ES-I3 (cell line): Measurements from ENCODE around the gene NUFIP2.
"Not testable (repeated sequence)": the region's sequence is repeated elsewhere in the genome, so short reads cannot be mapped to it uniquely, and the experiment has no call there.

ENCODE experiments used
- H3K36me3 ChIP-seq: 2 replicates; pipeline ENCODE4 v1.6.1; 2013; ENCODE audit warnings: mild to moderate bottlenecking, low read length, control low read depth, moderate library complexity; ENCODE audit not compliant: insufficient read depth
- H3K4me1 ChIP-seq: 2 replicates; pipeline ENCODE4 v1.6.1; 2013; ENCODE audit warnings: mild to moderate bottlenecking, control low read depth, low read length; ENCODE audit not compliant: insufficient read depth
- H3K9ac ChIP-seq: 2 replicates; pipeline ENCODE4 v1.6.1; 2013; ENCODE audit warnings: low read depth, mild to moderate bottlenecking, low read length, moderate library complexity
- H3K9me3 ChIP-seq: 2 replicates; pipeline ENCODE4 v1.6.1; 2013; ENCODE audit warnings: mild to moderate bottlenecking, low read length, moderate library complexity; ENCODE audit not compliant: control insufficient read depth, insufficient read depth

Gene NUFIP2

DNA sequence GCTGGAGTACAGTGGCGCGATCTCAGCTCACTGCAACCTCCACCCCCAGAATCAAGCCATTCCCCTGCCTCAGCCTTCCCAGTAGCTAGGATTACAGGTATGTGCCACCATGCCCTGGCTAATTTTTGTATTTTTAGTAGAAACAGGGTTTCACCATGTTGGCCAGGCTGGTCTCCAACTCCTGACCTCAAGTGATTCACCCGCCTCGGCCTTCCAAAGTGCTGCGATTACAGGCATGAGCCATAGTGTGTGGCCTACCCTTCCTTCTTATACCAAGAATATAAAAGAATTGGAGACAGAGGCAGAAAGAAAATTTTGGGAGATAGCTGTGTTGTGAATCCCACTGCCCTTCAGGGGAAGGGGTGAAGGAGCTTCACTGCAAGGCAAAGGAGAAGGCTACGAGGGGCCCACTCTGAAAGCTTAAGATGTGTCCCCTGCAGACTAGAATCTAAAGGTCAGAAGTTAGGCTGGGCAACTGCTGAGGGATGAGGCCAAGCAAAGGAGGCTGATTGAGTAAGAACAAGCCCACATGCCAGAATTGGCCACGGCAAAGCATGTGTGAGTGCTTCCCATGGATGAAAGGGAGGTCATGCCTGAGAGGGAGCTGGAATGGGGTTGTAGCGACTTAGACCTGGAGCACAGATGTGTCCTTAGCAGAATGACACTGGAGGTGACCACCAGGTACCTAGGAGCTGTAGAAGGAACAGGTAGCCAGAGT lies 55.7 kb downstream of the NUFIP2 start:
- Histone ChIP-seq H3K9me3 (no peaks in the 10 kb centered on the region), H3K4me1 (peaks cover 24% of the 10 kb centered on the region), H3K9ac (no peak overlapping the region), H3K36me3 (no peaks in the 10 kb centered on the region)

DNA sequence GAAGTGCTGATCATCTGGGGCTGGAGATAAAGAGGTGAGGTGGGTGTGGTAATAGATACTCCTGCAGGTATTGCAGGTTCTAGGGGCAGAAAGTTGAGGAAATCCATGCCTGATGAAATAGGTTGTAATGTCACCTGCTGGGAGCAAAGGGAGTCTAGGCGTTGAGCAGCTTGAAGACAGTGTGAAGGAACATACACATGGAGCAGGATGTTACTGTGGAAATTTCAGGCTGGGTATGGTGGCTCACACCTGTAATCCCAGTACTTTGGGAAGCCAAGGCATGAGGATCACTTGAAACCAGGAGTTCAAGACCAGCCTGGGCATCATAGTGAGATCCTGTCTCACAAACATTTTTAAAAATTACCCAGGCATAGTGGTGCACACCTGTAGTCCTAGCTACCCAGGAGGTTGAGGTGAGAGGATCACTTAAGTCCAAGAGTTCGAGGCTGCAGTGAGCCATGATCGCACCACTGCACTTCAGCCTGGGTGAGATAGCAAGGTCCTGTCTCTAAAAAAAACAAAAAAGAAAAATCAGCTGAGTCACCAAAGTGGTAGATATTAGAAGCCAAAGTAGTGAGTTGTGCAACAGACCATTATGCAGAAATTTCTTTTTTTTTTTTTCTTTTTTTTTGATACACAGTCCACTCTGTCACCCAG lies 56.3 kb downstream of the NUFIP2 start:
- H3K36me3 ChIP-seq = no peaks in the 10 kb centered on the region
- H3K4me1 ChIP-seq = peaks cover 24% of the 10 kb centered on the region
- no peak overlapping the region for H3K9ac ChIP-seq
- no peaks in the 10 kb centered on the region for H3K9me3 ChIP-seq

DNA sequence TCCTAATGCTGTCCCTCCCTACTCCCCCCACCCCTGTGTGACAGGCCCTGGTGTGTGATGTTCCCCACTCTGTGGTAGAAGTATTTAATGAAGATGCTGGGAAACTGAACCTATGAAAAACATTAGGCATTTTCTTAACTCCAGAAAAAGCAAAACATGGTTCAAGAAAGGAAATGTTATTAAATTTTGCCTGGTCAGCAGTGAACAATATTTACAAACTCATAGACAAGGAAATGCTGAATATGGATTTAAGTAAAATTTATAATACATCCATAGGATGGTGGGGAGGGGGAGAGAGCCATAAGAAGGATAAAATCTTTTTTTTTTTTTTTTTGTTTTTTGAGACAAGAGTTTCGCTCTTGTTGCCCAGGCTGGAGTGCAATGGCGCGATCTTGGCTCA lies 58.0 kb downstream of the NUFIP2 start:
- no peaks in the 10 kb centered on the region for H3K36me3 ChIP-seq
- no peak overlapping the region for H3K9ac ChIP-seq
- H3K4me1 ChIP-seq = peaks cover 12% of the 10 kb centered on the region
- H3K9me3 ChIP-seq = no peaks in the 10 kb centered on the region

DNA sequence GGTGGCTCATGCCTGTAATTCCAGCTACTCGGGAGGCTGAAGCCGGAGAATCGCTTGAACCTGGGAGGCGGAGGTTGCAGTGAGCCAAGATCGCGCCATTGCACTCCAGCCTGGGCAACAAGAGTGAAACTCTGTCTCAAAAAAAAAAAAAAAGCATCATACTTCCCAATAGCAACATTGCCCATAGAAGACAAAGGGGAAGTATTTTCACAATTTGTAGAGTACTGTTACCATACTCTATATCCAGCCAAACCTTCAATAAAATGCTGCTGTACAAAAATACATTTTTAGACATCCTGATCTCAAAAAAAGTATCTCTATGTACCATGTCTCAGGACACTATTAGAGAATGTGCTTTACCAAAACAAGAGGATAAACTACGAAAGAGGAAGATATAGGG lies 59.0 kb downstream of the NUFIP2 start:
- not testable (repeated sequence) for H3K4me1 ChIP-seq, H3K36me3 ChIP-seq, H3K9me3 ChIP-seq, H3K9ac ChIP-seq

DNA sequence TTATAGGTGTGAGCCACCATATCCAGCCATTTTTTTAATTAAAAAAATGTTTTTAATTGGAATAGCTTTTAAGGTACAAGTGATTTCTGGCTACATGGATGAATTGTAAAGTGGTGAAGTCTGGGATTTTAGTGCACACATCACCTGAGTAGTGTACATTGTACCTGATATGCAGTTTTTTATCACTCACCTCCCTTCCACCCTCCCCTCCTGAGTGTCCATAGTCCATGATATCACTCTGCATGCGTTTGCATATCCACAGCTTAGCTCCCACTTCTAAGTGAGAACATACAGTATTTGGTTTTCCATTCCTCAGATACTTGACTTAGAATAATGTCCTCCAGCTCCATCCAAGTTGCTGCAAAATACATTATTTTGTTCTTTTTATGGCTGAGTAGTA lies 60.6 kb downstream of the NUFIP2 start:
- Histone ChIP-seq H3K9me3 (no peaks in the 10 kb centered on the region), H3K36me3 (no peaks in the 10 kb centered on the region), H3K9ac (no peak overlapping the region), H3K4me1 (no peaks in the 10 kb centered on the region)

DNA sequence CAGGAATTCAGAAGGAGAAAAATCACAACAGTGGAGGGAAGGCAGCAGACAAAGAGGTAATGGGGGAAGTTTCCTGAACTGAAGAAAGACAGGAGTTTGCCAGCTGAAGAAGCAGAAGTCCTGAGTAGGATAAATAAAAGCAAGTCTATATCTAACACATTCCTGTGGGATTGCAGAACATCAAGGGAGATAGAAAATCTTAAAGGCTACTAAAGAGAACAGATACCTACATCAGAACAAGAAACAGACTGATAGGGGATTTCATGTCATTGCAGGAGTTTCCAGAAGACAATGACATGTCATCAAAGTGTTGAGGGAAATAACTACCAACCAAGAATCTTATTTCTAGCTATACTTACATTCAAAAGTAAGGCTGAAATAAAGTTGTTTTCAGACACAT lies 68.6 kb downstream of the NUFIP2 start:
- H3K9ac ChIP-seq = no peak overlapping the region

DNA sequence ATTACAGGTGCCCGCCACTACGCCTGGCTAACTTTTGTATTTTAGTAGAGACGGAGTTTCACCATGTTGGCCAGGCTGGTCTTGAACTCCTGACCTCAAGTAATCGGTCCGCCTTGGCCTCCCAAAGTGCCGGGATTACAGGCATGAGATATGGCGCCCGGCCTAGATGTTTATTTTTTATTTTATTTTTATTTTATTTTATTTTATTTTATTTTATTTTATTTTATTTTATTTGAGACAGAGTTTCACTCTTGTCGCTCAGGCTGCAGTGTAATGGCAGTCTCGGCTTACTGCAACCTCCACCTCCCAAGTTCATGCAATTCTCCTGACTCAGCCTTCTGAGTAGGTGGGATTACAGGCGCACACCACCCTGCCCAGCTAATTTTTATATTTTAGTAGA lies 72.6 kb downstream of the NUFIP2 start:
- not testable (repeated sequence) for H3K4me1 ChIP-seq, H3K36me3 ChIP-seq, H3K9me3 ChIP-seq, H3K9ac ChIP-seq

More for the DNA sequence above, 68.6 kb downstream of the NUFIP2 start:
- no peaks in the 10 kb centered on the region for H3K36me3 ChIP-seq
- no peaks in the 10 kb centered on the region for H3K4me1 ChIP-seq
- no peaks in the 10 kb centered on the region for H3K9me3 ChIP-seq

DNA sequence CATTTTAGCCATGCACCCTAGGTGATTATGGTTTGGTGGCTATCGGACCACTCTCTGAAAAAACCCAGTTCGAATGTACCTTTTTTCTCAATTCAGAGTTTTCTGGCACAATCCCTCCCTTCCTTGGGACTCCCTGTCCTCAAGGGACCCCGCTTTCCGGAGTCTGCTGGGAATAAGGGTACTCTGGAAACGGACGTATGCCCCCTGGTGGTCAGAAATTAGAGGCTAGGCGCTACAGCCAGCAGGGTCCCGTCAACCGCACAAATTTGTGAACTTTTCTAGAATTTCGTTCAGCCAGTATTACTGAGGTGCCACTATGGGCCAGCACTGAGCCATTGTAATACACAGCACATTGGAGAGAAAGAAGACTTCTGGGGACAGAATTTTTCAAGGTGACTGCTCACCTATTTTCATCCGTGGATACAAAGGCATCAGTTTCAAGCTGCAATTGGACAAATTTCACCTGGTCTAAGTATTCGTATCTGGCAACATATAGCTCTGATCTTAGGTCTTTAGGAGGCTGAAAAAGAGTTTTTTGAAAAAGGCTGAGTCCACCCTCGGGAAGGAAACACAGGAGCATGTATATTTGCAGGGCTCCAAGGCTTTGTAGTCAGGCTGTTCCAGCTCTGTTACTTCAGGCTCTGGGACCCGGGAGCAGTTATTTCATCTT lies 74.4 kb downstream of the NUFIP2 start:
- Histone ChIP-seq H3K36me3 (no peaks in the 10 kb centered on the region), H3K4me1 (peaks cover 3% of the 10 kb centered on the region; the same call in 1 of the 2 replicates), H3K9me3 (no peaks in the 10 kb centered on the region), H3K9ac (no peak overlapping the region)

DNA sequence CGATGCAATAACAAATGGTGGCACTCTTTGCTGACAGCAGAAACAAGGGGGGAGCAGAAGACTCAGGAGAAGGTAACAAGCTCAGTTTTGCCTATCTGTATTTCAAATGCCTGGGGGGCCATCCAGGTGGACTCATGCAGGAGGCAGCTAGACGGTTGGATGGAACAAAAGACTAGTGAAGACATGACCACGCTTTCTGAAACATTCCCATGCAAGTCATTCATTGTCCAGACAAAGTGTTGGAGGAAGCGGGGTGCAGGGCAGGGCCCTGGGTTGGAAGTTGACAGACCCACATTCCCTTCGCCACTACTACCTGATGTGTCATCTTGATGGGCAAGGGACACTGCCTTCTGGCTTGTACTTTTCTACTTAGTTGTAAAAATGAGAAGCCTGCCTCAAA lies 77.1 kb downstream of the NUFIP2 start:
- peaks cover 3% of the 10 kb centered on the region; the same call in 1 of the 2 replicates for H3K4me1 ChIP-seq

DNA sequence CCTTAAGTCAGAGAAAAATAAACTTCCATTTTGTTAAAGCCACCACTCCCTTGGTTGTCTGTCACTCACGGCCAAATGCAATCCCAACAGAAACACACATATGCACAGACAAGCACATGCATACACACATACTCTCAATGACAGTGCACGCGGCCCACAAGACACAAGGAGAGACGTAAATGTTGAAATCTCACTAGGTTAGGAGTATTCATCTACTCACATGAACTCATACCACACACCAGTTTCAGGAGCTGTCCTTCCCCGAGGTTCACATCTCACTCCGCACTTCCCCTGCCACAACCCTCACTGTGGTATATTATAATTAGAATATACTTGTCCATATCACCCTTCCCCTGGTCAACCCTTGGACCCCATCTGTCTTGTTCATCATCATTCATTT lies 77.8 kb downstream of the NUFIP2 start:
- H3K9ac ChIP-seq = no peak overlapping the region
- H3K36me3 ChIP-seq = no peaks in the 10 kb centered on the region
- H3K4me1 ChIP-seq = peaks cover 3% of the 10 kb centered on the region; the same call in 1 of the 2 replicates
- no peaks in the 10 kb centered on the region for H3K9me3 ChIP-seq

More for the DNA sequence above, 77.1 kb downstream of the NUFIP2 start:
- Histone ChIP-seq H3K9ac (no peak overlapping the region), H3K36me3 (no peaks in the 10 kb centered on the region), H3K9me3 (no peaks in the 10 kb centered on the region)

DNA sequence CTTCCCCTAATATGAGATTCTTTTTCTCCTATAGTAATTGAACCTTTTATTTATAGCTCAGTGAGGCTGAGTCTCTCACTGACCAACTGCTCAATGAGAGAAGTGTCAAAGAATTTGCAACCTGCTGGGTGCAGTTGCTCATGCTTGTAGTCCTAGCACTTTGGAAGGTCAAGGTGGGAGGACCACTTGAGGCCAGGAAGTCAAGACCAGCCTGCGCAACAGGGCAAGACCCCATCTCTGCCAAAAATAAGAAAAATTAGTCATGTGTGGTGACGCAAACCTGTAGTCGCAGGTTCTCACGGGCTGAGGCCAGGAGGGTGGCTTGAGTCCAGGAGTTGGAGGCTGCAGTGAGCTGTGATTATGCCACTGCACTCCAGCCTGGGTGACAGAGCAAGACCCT lies 78.2 kb downstream of the NUFIP2 start:
- Histone ChIP-seq H3K9me3 (no peaks in the 10 kb centered on the region), H3K36me3 (no peaks in the 10 kb centered on the region), H3K4me1 (peaks cover 3% of the 10 kb centered on the region; the same call in 1 of the 2 replicates), H3K9ac (no peak overlapping the region)

DNA sequence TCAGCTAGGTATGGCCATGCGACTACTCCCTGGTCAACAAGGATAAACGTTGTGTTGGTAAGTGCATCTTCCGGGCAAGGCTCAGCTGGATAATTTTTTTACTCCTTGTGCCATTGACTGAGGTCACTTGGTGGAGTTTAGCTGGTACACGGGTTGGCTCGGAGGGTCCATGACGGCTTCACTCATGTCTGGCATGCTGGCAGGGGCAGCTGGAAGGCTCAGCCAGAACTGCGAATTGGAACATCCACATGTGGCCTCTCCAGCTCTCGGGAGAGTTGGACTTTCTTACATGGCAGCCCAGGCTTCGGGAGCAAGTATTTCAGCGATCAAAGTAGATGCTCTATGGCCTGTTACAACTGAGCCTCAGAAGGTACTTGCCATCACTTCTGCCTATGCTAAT lies 78.8 kb downstream of the NUFIP2 start:
- Histone ChIP-seq H3K9me3 (no peaks in the 10 kb centered on the region), H3K4me1 (peaks cover 3% of the 10 kb centered on the region; the same call in 1 of the 2 replicates), H3K9ac (no peak overlapping the region), H3K36me3 (no peaks in the 10 kb centered on the region)

DNA sequence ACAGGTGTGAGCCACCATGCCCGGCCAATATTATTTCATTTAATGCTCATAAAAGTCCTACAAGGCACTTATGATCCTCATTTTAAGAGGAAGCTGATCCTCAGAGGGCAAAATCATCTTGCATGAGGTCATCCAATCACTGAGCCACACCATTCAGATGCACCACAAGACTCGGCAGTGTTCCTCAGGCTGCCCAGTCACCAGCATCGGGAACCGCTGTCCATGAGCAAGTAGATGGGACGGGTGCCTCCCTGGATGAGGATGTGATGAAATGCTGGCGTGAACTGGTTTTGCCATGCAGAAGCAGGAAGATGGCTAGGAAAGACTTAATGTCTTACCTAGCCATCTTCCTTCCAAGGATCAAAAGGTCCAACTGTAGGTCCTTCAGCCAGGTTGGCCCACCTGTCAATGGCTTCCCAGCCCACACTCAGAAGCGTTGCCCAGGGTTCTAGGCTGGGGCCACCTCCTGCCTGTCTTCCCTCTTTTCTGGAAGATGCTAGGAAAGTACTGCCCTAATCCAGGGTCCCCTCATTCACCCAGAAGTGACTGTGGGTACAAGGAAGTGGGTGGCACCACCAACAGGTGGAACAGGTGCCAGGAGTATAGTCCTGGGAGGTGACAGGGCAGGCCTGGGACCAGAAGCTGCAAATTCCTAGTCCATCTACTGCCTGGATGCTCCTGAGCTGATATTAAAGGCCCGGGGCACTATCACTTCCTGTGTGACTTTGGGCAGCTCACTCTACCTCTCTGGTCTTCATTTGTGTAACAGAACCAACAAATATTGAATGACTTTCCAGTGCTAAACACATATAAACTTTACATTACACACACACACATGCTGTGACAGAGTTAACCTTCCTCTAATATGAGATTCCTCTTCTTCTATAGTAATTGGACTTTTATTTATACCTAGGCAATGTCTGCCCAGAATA lies 79.5 kb downstream of the NUFIP2 start:
- Histone ChIP-seq H3K9me3 (no peaks in the 10 kb centered on the region), H3K4me1 (peaks cover 3% of the 10 kb centered on the region; the same call in 1 of the 2 replicates), H3K36me3 (no peaks in the 10 kb centered on the region), H3K9ac (no peak overlapping the region)

DNA sequence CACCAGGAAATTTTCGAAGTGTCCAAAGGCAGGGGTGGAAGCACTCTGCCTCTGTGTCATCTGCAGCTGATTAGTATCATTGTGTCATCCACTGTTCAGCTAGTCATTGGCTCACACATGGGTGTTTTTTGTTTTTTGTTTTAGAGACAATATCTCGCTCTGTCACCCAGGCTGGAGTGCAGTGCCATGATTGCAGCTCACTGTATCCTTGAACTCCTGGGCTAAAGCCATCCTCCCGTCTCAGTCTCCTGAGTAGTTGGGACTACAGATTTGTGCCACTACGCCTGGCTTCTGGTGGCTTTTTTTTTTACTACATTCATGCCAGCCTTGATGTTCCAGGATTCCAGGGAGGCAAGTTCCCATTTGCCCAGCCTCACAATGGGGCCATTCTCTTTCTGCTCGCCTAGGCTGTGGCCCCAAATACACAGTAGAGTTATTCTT lies 81.2 kb downstream of the NUFIP2 start:
- Histone ChIP-seq H3K9ac (no peak overlapping the region), H3K4me1 (peaks cover 3% of the 10 kb centered on the region; the same call in 1 of the 2 replicates), H3K9me3 (no peaks in the 10 kb centered on the region), H3K36me3 (no peaks in the 10 kb centered on the region)
